ENCODE measurements around the gene PEPD.

PEPD gene

GRCh38 chr19:33546656-33547055, 25.1 kb upstream of the PEPD start:
- DNase-seq = no peak

GRCh38 chr19:33545217-33545981, 23.8 kb upstream of the PEPD start:
- DNase-seq = no peak

- DNase-seq = peak in 1 of 56 donors; percentile 8
These were observed 13.6 kb upstream of the PEPD start for GRCh38 chr19:33535226-33535625.

DNA sequence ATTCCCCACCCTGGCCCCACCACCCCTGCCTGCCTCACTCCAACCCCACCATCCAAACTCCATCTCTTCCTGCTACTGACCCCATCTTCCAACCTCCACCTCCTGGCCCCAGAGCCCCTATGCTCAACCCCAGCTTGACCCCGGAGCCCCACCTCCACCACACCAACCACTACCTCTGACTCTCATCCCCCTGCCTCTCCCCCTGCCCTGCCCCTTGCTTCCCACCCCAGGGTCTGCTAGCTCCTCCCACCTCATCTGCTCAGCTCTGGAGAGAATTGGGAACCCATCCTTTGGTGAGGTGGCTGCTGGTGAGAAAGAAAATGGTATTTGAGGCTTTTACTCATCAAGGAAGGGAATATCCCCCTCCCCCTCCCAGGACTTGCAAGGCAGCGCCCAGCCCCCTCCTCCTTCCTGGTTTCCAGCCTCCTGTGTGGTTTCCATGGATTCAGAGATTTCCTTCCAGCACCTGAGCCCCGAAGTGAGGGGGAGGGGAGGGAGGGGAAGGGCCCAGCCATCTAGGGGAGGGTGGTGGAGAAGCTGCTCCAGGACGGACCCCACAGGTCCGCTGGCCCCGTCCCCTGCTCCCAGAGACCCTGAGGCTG, 11.4 kb upstream of the PEPD start:
- peak in 5 of 56 donors; percentile 3 to 14 (median 9) for DNase-seq

- DNase-seq = no peak
These were observed 9.3 kb upstream of the PEPD start for GRCh38 chr19:33530842-33531241.

GRCh38 chr19:33530296-33530695, 8.7 kb upstream of the PEPD start:
- no peak for DNase-seq

DNA sequence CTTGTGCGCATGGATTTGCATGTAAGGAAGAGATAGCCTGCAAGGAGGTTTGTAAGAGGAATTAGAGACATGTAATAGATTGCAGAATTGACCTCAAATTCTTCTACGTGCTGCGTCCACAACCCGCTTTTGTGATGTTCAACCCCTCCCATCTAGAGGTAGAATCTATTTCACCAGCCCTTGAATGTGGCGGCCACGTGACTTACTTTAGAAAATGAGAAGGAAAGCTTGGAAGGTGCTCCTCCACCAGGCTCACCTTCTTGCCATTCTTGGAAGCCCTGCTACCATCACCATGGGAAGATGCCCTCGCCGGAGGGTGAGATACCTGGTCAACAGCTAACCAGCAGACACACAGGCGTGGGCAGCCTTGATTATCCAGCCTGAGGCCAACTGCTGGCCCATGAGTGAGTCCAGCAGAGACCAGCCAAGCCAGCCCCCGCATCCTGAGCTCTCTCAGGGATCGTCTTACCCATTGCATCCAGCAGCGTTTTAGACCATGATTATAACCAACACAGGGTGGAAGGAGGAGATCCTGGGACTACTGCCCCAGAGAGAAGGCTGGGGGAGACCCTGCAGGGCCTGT, 7.6 kb upstream of the PEPD start:
- DNase-seq = no peak

DNA sequence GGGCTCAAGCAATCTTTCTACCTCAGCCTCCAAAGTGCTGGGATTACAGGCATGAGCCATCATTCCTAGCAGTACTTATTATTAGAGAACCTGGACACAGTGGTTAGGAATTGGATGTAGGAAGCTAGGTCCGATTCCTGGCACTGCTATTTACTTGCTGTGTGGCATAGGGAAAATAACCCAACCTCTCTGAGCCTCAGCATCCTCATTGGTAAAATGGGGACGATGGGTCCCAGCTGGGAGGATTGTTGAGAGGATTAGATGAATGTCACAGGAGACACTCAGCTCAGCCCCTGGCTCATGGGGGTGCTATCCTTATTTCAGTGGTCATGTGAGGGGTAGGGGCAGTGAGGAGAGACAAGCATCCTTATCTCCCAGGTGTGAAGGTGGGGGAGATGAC, 6.8 kb upstream of the PEPD start:
- no peak for DNase-seq

DNA sequence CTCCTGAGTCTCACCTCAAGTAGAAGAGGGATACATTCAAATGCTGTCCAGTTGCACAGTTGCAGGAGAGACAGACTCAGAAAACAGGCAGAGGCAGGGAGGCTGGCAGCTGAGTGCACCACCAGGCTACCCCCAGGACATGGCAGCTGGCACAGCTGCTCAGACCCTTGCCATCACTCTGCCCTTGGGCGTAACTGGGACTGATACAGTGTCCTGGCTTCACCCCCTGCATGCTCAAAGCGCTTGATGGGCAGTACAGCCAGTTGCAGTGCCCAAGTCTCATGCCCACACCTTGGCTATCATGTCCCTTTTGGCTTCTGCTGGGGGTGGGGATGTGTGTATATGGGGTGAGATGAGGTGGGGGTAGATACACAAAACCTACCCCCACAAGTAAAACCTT, 5.5 kb upstream of the PEPD start:
- no peak for DNase-seq

DNA sequence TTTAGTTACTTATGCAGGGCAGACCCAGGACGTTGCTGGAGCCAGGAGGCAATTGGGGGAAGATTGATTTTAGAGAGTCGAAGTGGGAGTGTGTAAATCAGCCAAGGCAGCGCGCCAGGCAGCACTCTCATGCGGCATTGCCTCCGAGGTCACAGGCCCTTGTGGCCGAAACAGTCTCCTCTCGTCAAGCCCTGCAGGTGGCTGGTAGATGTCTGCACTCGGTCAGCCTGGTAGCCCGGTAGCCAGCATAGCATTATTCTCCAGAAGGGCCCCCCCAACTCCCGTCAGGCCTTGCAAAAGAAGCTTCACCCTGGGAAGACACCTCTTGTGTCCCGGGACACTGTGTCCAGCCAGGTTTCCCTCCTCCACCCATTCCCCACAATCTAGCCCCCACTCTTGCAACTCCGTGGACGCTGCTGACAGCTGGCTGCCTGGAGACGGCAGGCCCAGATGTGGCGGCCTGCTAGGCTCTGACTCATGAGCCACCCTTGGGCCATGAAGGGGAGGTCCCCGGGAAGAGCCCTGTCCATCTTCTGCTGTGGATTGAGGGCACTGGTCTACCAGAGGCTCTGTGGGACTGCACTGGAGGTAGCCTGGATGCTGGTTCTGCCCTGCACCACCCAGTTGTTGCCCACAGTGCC, 2.6 kb upstream of the PEPD start:
- no peak for DNase-seq

GRCh38 chr19:33523167-33523566, 1.6 kb upstream of the PEPD start:
- no peak for DNase-seq

- DNase-seq = peak in 1 of 56 donors; percentile 15
These were observed 726 bp upstream of the PEPD start for GRCh38 chr19:33522371-33522662.

GRCh38 chr19:33520844-33521479, 629 bp downstream of the PEPD start:
- no peak for DNase-seq

DNA sequence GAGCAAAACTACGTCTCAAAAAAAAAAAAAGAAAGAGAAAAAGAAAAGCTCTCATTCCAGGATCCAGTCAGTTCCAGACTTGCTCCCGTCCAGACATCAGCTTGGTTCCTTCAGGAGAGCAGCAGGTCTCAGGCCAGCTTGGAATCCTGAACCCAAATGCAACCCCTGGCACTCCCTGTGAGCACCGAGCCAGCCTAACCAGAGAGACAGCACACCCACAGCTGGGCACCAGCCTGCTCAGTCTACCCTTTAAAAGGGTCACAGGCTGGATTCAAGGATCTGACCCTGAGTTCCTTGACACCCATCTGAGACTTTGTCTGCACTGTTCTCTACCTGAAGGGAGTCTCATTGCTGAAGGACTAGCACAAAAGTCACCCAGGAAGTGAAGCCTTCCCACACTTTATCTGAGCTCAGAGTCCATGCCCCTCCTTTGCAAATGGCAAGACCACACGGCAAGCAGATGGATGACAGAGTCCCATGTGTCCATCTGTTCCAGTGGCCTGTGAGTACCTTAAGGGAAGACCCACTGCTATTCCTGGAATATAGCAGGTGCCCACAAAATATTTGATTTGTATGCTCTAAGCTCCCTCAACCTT, 1.4 kb downstream of the PEPD start:
- DNase-seq = no peak

DNA sequence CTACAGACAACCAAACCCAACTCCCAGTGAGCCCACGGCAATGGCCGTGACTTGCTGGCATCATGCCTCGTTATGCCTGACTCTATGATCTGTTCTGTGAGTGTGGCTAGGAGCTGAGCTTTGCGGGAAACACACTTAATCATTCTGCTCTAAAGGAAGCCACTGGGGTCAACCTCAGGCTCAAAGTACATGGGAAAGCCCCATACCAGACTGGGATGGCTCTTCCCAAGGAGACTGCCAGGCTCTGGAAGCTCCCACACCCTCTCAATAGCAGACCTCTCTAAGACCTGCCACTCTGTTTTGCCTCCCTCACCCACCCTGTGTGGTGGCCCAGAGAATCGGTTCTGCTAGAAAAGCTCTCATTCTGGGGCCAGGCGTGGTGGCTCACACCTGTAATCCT, 2.2 kb downstream of the PEPD start:
- DNase-seq = no peak

GRCh38 chr19:33518541-33518940, 3.0 kb downstream of the PEPD start:
- no peak for DNase-seq

DNA sequence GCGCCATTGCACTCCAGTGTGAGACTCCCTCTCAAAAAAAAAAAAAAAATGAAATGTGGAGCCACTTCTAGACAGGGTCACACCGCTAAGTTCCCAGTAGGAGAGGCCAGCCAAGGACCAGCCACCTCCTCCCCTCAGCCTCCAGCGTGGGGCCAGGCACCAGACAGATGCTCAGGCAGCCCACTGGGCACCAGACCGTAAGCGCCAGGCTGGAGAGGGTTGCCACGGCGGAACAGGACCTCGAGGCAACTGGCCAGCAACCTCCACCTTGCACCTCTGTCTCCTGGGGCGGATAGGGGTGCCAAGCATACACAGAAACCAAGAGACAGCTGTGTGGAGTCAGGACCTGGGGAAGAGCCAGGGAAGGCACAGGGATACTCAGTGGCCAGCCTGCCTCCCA, 3.7 kb downstream of the PEPD start:
- DNase-seq = no peak

DNA sequence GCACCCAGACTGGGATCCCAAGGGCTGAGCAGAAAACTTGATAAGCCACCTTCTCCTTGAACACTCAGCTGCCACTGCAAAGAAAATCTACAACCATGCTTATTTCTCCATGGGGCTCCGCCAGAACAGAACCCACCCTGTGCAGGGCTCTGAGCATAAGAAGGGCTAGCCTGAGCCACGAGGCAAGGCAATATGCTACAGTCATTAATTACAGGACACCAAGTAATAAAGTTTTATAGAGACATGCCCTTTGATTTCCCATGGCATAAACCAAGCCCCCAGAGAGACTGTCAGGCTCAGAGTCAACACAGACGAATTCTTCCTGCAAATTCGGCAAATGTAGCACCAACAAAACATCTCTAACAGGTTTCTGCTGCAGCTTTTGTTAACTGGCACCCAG, 5.7 kb downstream of the PEPD start:
- DNase-seq = no peak

DNA sequence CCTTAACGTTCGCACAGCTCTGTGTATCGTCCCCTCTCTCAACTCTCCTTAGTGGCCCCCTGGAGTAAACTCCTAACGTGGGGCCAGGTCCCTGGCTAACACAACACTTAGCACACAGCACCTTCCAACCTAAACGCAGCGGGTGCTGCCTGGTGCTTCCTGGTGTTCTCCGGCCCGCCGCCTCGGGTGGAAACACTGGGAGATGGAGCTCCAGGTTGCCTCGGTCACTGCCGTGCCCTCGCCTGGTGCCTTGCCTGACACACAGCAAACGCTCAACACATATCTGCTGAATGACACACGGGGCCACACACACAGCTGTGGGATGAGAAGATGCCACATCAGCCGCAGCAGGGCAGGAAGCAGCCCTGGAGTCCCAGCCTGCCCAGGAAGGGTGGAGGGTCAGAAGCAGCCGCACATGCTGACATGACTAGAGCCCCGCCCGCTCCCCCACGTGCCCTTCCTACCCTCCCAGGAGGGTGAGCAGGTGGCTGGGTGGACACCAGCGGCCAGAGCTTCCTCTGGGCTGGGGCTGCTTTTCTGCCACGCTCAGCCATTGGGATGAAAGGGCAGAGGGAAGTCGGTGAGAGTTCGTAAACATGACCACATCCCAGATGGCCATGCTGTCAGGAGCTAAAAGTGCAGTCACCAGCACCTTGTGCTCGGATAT, 6.6 kb downstream of the PEPD start:
- no peak for DNase-seq

DNA sequence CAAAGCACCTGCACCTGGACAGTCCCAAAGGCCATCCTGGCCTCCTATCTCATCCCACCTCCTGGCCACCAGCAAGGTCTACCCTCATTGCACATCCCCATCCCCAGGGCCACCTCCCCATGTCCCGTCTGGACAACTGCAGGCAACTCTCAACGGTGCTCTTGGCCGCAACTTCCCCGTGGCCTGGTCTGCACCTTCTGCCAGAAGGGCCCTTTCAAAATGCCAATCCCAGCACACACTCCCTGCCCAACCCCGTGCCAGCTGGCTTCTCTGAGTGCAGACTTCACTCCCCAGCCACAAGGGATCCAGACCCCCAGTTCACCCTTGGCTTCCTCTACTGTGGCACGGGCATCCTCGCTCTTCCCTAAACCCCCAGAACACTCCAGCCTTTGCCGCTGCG, 8.2 kb downstream of the PEPD start:
- no peak for DNase-seq

GRCh38 chr19:33512580-33513137, 8.9 kb downstream of the PEPD start:
- DNase-seq = no peak
